GM12878 (cell line): ENCODE data around the gene TUBB3. TPM values are rescaled to one million over a fixed set of nuclear protein-coding genes. Genes with fewer than 3 reads are reported as not detected.

Experiments used
- ATF2 ChIP-seq: IDR thresholded peaks from 2 replicates; pipeline ENCODE4 v1.6.1; 2012; ENCODE audit warnings: low read length, inconsistent platforms
- CEBPB ChIP-seq, 2 experiments: fragments of 150-350 bp in 1 of 2; IDR thresholded peaks; 2 replicates each; pipeline ENCODE4 v1.6.1; 2012 to 2014; ENCODE audit warnings: low read depth in 2 of 2, low read length in 2 of 2, borderline replicate concordance in 1 of 2, inconsistent platforms in 1 of 2
- FOS ChIP-seq: IDR thresholded peaks from 3 replicates; pipeline ENCODE4 v1.6.1; 2011; ENCODE audit warnings: borderline replicate concordance; ENCODE audit not compliant: insufficient read length; ENCODE audit errors: extremely low read depth
- FOXK2 ChIP-seq: fragments of 450-650 bp; IDR thresholded peaks from 2 replicates; pipeline ENCODE4 v1.6.1; 2017; ENCODE audit warnings: mild to moderate bottlenecking, moderate library complexity
- JUNB ChIP-seq: IDR thresholded peaks from 2 replicates; pipeline ENCODE4 v1.6.1; 2016; ENCODE audit warnings: antibody characterized with exemption, mild to moderate bottlenecking
- MTA3 ChIP-seq: IDR thresholded peaks from 2 replicates; pipeline ENCODE4 v1.6.1; 2012; ENCODE audit warnings: low read length, inconsistent platforms, borderline replicate concordance
- NFYB ChIP-seq: IDR thresholded peaks from 2 replicates; pipeline ENCODE4 v1.6.1; 2011; ENCODE audit warnings: low read depth, mild to moderate bottlenecking, low read length, improper control_type of control experiment, moderate library complexity; ENCODE audit not compliant: insufficient read depth
- NRF1 ChIP-seq: conservative IDR thresholded peaks from 2 replicates; pipeline ENCODE4 v1.6.1; 2011; ENCODE audit warnings: mild to moderate bottlenecking, low read depth, low read length, improper control_type of control experiment
- PBX3 ChIP-seq: IDR thresholded peaks from 2 replicates; pipeline ENCODE4 v1.6.1; 2011; ENCODE audit warnings: mild to moderate bottlenecking, low read depth, low read length, moderate library complexity; ENCODE audit not compliant: insufficient replicate concordance
- RB1 ChIP-seq: fragments of 450-650 bp; formaldehyde crosslinking; IDR thresholded peaks from 2 replicates; pipeline ENCODE4 v1.6.1; 2017; ENCODE audit warnings: mild to moderate bottlenecking, borderline replicate concordance
- RELA ChIP-seq: fragments of 450-650 bp; IDR thresholded peaks from 2 replicates; pipeline ENCODE4 v1.8.0; 2014; ENCODE audit warnings: borderline replicate concordance; ENCODE audit not compliant: partially characterized antibody
- RUNX3 ChIP-seq: IDR thresholded peaks from 2 replicates; pipeline ENCODE4 v1.6.1; 2012; ENCODE audit warnings: low read length, inconsistent platforms
- SMAD1 ChIP-seq: fragments of 450-650 bp; IDR thresholded peaks from 2 replicates; pipeline ENCODE4 v1.6.1; 2018; ENCODE audit warnings: mild to moderate bottlenecking, low read depth; ENCODE audit not compliant: partially characterized antibody
- TAF1 ChIP-seq: IDR thresholded peaks from 2 replicates; pipeline ENCODE4 v1.6.1; 2011; ENCODE audit warnings: mild to moderate bottlenecking, low read depth, low read length, borderline replicate concordance
- TCF3 ChIP-seq: IDR thresholded peaks from 2 replicates; pipeline ENCODE4 v1.6.1; 2012; ENCODE audit warnings: low read depth, mild to moderate bottlenecking, low read length, borderline replicate concordance; ENCODE audit not compliant: insufficient read depth
- YY1 ChIP-seq: IDR thresholded peaks from 2 replicates; pipeline ENCODE4 v1.6.1; 2011; ENCODE audit warnings: low read depth, mild to moderate bottlenecking, low read length
- ZBTB33 ChIP-seq: fragments of 450-650 bp; IDR thresholded peaks from 2 replicates; pipeline ENCODE4 v1.6.1; 2017; ENCODE audit warnings: mild to moderate bottlenecking
- ZZZ3 ChIP-seq: IDR thresholded peaks from 2 replicates; pipeline ENCODE4 v1.6.1; 2011; ENCODE audit warnings: low read depth; ENCODE audit not compliant: control insufficient read depth, insufficient read length
- polyA plus RNA-seq, 11 experiments: library from polyadenylated mRNA; depleted of rRNA in 4 of 11; unstranded in 6 of 11; stranded (reverse) in 5 of 11; fragments of >200 nt; fragmentation: Nextera tagmentation in 4 of 11; fragmentation: Illumina TruSeq in 1 of 11; extraction: Ambion mirVana in 4 of 11; extraction: Trizol in 1 of 11; gene quantifications; 1 replicate in 1 of 11; 2 replicates in 10 of 11; pipeline versions ENCODE4 v1.2.1 to v1.2.3, GENCODE V29; 2011 to 2016; ENCODE audit warnings: inconsistent platforms in 2 of 11, missing spikeins in 2 of 11, low read depth in 1 of 11
- total RNA-seq, 4 experiments: library from RNA; depleted of rRNA in 3 of 4; stranded (reverse); fragments of >200 nt in 3 of 4; fragmentation: Illumina TruSeq in 1 of 4; extraction: Trizol in 1 of 4; gene quantifications; 2 replicates each; pipeline versions ENCODE4 v1.2.1 to v1.2.3, GENCODE V29; 2013 to 2021
- TF ChIP-seq, protein P1 (sequence below): fragments of 450-650 bp; formaldehyde crosslinking; IDR thresholded peaks from 2 replicates; pipeline ENCODE4 v1.4.0; 2020; ENCODE audit warnings: mild to moderate bottlenecking, moderate library complexity
- TF ChIP-seq, protein P2 (sequence below): IDR thresholded peaks from 2 replicates; pipeline ENCODE4 v1.6.1; 2011; ENCODE audit warnings: borderline replicate concordance, low read depth, mild to moderate bottlenecking, moderate library complexity, mixed read lengths, low read length; ENCODE audit not compliant: insufficient read depth; ENCODE audit errors: extremely low read length

Gene TUBB3
- total and polyA plus RNA-seq, 10 of the 15 experiments (the other 5 are each of a cell fraction or from before 2014, with no cell fraction given): 0.09 to 2.5 (median 0.58) TPM; not detected in 1

- TF ChIP-seq RB1: 0 out of 2 replicates have a peak, but pooled peaks have one; percentile 33
- TF ChIP-seq ATF2: no peak
- TF ChIP-seq ZBTB33: no peak
- TF ChIP-seq YY1: peak; percentile 87
- TF ChIP-seq, protein P1, sequence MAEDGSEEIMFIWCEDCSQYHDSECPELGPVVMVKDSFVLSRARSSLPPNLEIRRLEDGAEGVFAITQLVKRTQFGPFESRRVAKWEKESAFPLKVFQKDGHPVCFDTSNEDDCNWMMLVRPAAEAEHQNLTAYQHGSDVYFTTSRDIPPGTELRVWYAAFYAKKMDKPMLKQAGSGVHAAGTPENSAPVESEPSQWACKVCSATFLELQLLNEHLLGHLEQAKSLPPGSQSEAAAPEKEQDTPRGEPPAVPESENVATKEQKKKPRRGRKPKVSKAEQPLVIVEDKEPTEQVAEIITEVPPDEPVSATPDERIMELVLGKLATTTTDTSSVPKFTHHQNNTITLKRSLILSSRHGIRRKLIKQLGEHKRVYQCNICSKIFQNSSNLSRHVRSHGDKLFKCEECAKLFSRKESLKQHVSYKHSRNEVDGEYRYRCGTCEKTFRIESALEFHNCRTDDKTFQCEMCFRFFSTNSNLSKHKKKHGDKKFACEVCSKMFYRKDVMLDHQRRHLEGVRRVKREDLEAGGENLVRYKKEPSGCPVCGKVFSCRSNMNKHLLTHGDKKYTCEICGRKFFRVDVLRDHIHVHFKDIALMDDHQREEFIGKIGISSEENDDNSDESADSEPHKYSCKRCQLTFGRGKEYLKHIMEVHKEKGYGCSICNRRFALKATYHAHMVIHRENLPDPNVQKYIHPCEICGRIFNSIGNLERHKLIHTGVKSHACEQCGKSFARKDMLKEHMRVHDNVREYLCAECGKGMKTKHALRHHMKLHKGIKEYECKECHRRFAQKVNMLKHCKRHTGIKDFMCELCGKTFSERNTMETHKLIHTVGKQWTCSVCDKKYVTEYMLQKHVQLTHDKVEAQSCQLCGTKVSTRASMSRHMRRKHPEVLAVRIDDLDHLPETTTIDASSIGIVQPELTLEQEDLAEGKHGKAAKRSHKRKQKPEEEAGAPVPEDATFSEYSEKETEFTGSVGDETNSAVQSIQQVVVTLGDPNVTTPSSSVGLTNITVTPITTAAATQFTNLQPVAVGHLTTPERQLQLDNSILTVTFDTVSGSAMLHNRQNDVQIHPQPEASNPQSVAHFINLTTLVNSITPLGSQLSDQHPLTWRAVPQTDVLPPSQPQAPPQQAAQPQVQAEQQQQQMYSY: no peak
- no peak for TF ChIP-seq JUNB
- peak; percentile 51; the same call in 1 of the 2 replicates for TF ChIP-seq TCF3
- no peak; the same call in 1 of the 2 replicates for TF ChIP-seq TAF1
- no peak for TF ChIP-seq SMAD1
- peak; percentile 53; the same call in 1 of the 2 replicates for TF ChIP-seq NFYB
- no peak for TF ChIP-seq ZZZ3
- TF ChIP-seq FOXK2: no peak
- no peak for TF ChIP-seq NRF1
- TF ChIP-seq, protein P2, sequence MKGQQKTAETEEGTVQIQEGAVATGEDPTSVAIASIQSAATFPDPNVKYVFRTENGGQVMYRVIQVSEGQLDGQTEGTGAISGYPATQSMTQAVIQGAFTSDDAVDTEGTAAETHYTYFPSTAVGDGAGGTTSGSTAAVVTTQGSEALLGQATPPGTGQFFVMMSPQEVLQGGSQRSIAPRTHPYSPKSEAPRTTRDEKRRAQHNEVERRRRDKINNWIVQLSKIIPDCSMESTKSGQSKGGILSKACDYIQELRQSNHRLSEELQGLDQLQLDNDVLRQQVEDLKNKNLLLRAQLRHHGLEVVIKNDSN: peak; percentile 82
- peak; percentile 19 for TF ChIP-seq RELA
- 0 out of 2 replicates have a peak, but pooled peaks have one; percentile 39 for TF ChIP-seq MTA3
- TF ChIP-seq FOS: no peak
- peak; percentile 94 for TF ChIP-seq RUNX3
- no peak for TF ChIP-seq PBX3
- TF ChIP-seq CEBPB (IDR thresholded peaks at IDR 0.05; ENCODE audit: borderline replicate concordance in 1 of 2, low read depth in 2 of 2, low read length in 2 of 2): no peak
Measured at GRCh38 chr16:89917773-89918452, 5.2 kb upstream of the TUBB3 start (continued).
